Measurements from ENCODE around the gene PARP16. TPM values are rescaled to one million over a fixed set of nuclear protein-coding genes. Genes with fewer than 3 reads are reported as not detected.
"Not testable (repeated sequence)": the region's sequence is repeated elsewhere in the genome, so short reads cannot be mapped to it uniquely, and the experiment has no call there.

Gene PARP16
- total and polyA plus RNA-seq, 10 donors = 6.4 to 11.3 (median 9.6) TPM

- H3K27ac ChIP-seq = peak overlapping the region in 7 of 8 donors; percentile 11 to 66 (median 51)
- no peaks in the 10 kb centered on the region for H3K4me1 ChIP-seq
- 80 to 96% (median 90%) methylated on average over 4 to 8 of the region's 8 CpGs for WGBS, 5 donors
- intact Hi-C loops (cut with DNase I; ENCODE audit: low total_unique reads) = no loop called here
- peaks cover 0 to 28% (median 0%) of the 10 kb centered on the region in 6 donors for H3K36me3 ChIP-seq
- DNase-seq = no peak
- no peak overlapping the region for H3K4me3 ChIP-seq
- H3K9me3 ChIP-seq = no peaks in the 10 kb centered on the region
- TF ChIP-seq POLR2A (IDR thresholded peaks at IDR 0.05) (no peak), POLR2AphosphoS5 (IDR thresholded peaks at IDR 0.05) (no peak), CTCF (IDR thresholded peaks at IDR 0.05 in 8 of 11, conservative IDR thresholded peaks at IDR 0.05 in 3 of 11) (no peak)
- no peaks in the 10 kb centered on the region for H3K27me3 ChIP-seq (replicated peaks in 1 of 7)
These were observed 40.5 kb downstream of the PARP16 start for GRCh38 chr15:65246026-65246714.

GRCh38 chr15:65245096-65245856 lies 41.4 kb downstream of the PARP16 start:
- no peak for DNase-seq
- Histone ChIP-seq H3K4me1 (no peaks in the 10 kb centered on the region), H3K27ac (peak overlapping the region in 7 of 8 donors; percentile 11 to 66 (median 51)), H3K27me3 (replicated peaks in 1 of 7) (no peaks in the 10 kb centered on the region), H3K4me3 (no peak overlapping the region), H3K9me3 (no peaks in the 10 kb centered on the region), H3K36me3 (peaks cover 0 to 23% (median 0%) of the 10 kb centered on the region in 6 donors)
- intact Hi-C loops (cut with DNase I; ENCODE audit: low total_unique reads) = no loop called here
- 70 to 84% (median 77%) methylated on average over 10 to 11 of the region's 11 CpGs for WGBS, 5 donors
- no peak for TF ChIP-seq CTCF (IDR thresholded peaks at IDR 0.05 in 8 of 11, conservative IDR thresholded peaks at IDR 0.05 in 3 of 11)
- TF ChIP-seq POLR2A (IDR thresholded peaks at IDR 0.05) = no peak
- TF ChIP-seq POLR2AphosphoS5 (IDR thresholded peaks at IDR 0.05) = peak in 2 of 3 donors; percentile 26 to 50

- TF ChIP-seq CTCF (IDR thresholded peaks at IDR 0.05 in 8 of 11, conservative IDR thresholded peaks at IDR 0.05 in 3 of 11) = no peak
- no peak for TF ChIP-seq POLR2A (IDR thresholded peaks at IDR 0.05)
- TF ChIP-seq POLR2AphosphoS5 (IDR thresholded peaks at IDR 0.05) = no peak
- H3K36me3 ChIP-seq = peaks cover 0 to 22% (median 0%) of the 10 kb centered on the region in 6 donors
- no peak for DNase-seq
- peak overlapping the region in 4 of 8 donors; percentile 9 to 66 (median 55) for H3K27ac ChIP-seq
- H3K4me1 ChIP-seq = no peaks in the 10 kb centered on the region
- intact Hi-C loops (cut with DNase I; ENCODE audit: low total_unique reads) = no loop called here
- no peak overlapping the region for H3K4me3 ChIP-seq
- H3K27me3 ChIP-seq (replicated peaks in 1 of 7) = no peaks in the 10 kb centered on the region
- H3K9me3 ChIP-seq = no peaks in the 10 kb centered on the region
These were observed 42.0 kb downstream of the PARP16 start for GRCh38 chr15:65244638-65245037.

GRCh38 chr15:65236443-65236842 lies 50.2 kb downstream of the PARP16 start:
- intact Hi-C loops (cut with DNase I; ENCODE audit: low total_unique reads); H3K4me3 ChIP-seq; H3K4me1 ChIP-seq; DNase-seq; H3K36me3 ChIP-seq; H3K9me3 ChIP-seq; H3K27ac ChIP-seq; H3K27me3 ChIP-seq (replicated peaks in 1 of 7): not testable (repeated sequence)
- 95 to 99% (median 96%) methylated on average over 8 of the region's 8 CpGs for WGBS, 5 donors
